K562 (cell line): ENCODE results near the gene ERVK3-1. TPM values are rescaled to one million over a fixed set of nuclear protein-coding genes. Genes with fewer than 3 reads are reported as not detected.

Experiments used
- BRCA1 ChIP-seq, 2 experiments: fragments of 450-650 bp in 1 of 2; sonication (generic) in 1 of 2; formaldehyde crosslinking in 1 of 2; IDR thresholded peaks; 2 replicates each; pipeline versions ENCODE4 v1.5.0 to v1.6.1; 2017 to 2020; ENCODE audit warnings: mild to moderate bottlenecking in 1 of 2, missing genetic modification reagents in 1 of 2
- BRF1 ChIP-seq: IDR thresholded peaks from 3 replicates; pipeline ENCODE4 v1.6.1; 2011; ENCODE audit warnings: borderline replicate concordance, mild to moderate bottlenecking; ENCODE audit not compliant: insufficient read length; ENCODE audit errors: extremely low read depth
- DMBX1 ChIP-seq: fragments of 250-450 bp; sonication (Bioruptor Pico); IDR thresholded peaks from 2 replicates; pipeline ENCODE4 v1.8.0; 2022; ENCODE audit warnings: inconsistent platforms, mild to moderate bottlenecking, moderate library complexity, borderline replicate concordance
- ETS2 ChIP-seq: IDR thresholded peaks from 2 replicates; pipeline ENCODE4 v1.6.1; 2016; ENCODE audit warnings: borderline replicate concordance, missing genetic modification characterization, mild to moderate bottlenecking, moderate library complexity, missing compliant biosample characterization; ENCODE audit not compliant: poor library complexity, severe bottlenecking
- HIVEP1 ChIP-seq: fragments of 250-450 bp; sonication (Bioruptor Pico); IDR thresholded peaks from 2 replicates; pipeline ENCODE4 v1.4.0; 2020; ENCODE audit warnings: mild to moderate bottlenecking
- HMG20A ChIP-seq: fragments of 450-650 bp; formaldehyde crosslinking; conservative IDR thresholded peaks from 2 replicates; pipeline ENCODE4 v1.4.0; 2020; ENCODE audit warnings: mild to moderate bottlenecking, mixed read lengths
- ILK ChIP-seq: fragments of 450-650 bp; IDR thresholded peaks from 2 replicates; pipeline ENCODE4 v1.6.1; 2016; ENCODE audit warnings: missing genetic modification characterization, low read depth, mild to moderate bottlenecking, missing compliant biosample characterization, moderate library complexity, borderline replicate concordance
- KAT2B ChIP-seq: IDR thresholded peaks from one replicate; pipeline ENCODE4 v1.6.1; 2012; ENCODE audit warnings: low read depth, mild to moderate bottlenecking, control low read depth, inconsistent platforms, low read length, moderate library complexity
- KDM2B ChIP-seq: fragments of 250-450 bp; sonication (Bioruptor Pico); IDR thresholded peaks from 2 replicates; pipeline ENCODE4 v1.8.0; 2021; ENCODE audit warnings: mild to moderate bottlenecking, moderate library complexity
- MYC ChIP-seq, 2 experiments: fragments of 250-450 bp in 1 of 2; sonication (Bioruptor Pico) in 1 of 2; IDR thresholded peaks; 2 replicates each; pipeline versions ENCODE4 v1.5.1 to v1.6.1; 2012 to 2021; ENCODE audit warnings: low read depth in 2 of 2, borderline replicate concordance in 1 of 2, improper control_type of control experiment in 1 of 2, low read length in 1 of 2, mild to moderate bottlenecking in 1 of 2, moderate library complexity in 1 of 2
- NCOR1 ChIP-seq: fragments of 450-650 bp; IDR thresholded peaks from 2 replicates; pipeline ENCODE4 v1.6.1; 2016; ENCODE audit warnings: mild to moderate bottlenecking, moderate library complexity
- RBM34 ChIP-seq: fragments of 200-400 bp; formaldehyde crosslinking; IDR thresholded peaks from 2 replicates; pipeline ENCODE4 v1.6.1; 2018; ENCODE audit warnings: low read length, borderline replicate concordance; ENCODE audit not compliant: insufficient read depth
- SUPT5H ChIP-seq: fragments of 450-650 bp; IDR thresholded peaks from 2 replicates; pipeline ENCODE4 v1.6.1; 2016
- TAL1 ChIP-seq: fragments of 450-650 bp; IDR thresholded peaks from 2 replicates; pipeline ENCODE4 v1.6.1; 2016; ENCODE audit warnings: mild to moderate bottlenecking
- TCFL5 ChIP-seq: fragments of 250-450 bp; sonication (Bioruptor Pico); conservative IDR thresholded peaks from 2 replicates; pipeline ENCODE4 v1.6.1; 2021; ENCODE audit warnings: mild to moderate bottlenecking, moderate library complexity, matching md5 sums
- polyA plus RNA-seq, 8 experiments: library from polyadenylated mRNA; depleted of rRNA in 4 of 8; stranded (reverse) in 5 of 8; unstranded in 3 of 8; fragments of >200 nt; fragmentation: Nextera tagmentation in 2 of 8; fragmentation: Illumina TruSeq in 1 of 8; extraction: Ambion mirVana in 2 of 8; extraction: Trizol in 1 of 8; gene quantifications; 2 replicates each; pipeline versions ENCODE4 v1.2.1 to v1.2.3, GENCODE V29; 2011 to 2014; ENCODE audit warnings: inconsistent platforms in 1 of 8, missing spikeins in 1 of 8
- total RNA-seq, 7 experiments: library from RNA; depleted of rRNA in 6 of 7; stranded (reverse); fragments of >200 nt in 6 of 7; fragmentation: Illumina TruSeq in 2 of 7; extraction: Trizol in 2 of 7; gene quantifications; 2 replicates each; pipeline versions ENCODE4 v1.2.1 to v1.2.3, GENCODE V29; 2011 to 2021; ENCODE audit warnings: low replicate concordance in 1 of 7
- TF ChIP-seq, protein P1 (sequence below): sonication (generic); formaldehyde crosslinking; IDR thresholded peaks from 2 replicates; pipeline ENCODE4 v1.9.0; 2022; ENCODE audit warnings: mild to moderate bottlenecking, missing genetic modification reagents
- TF ChIP-seq, protein P2 (sequence below): fragments of 450-650 bp; IDR thresholded peaks from 2 replicates; pipeline ENCODE4 v1.6.1; 2016; ENCODE audit warnings: low read depth
- TF ChIP-seq, protein P3 (sequence below): fragments of 450-650 bp; IDR thresholded peaks from 2 replicates; pipeline ENCODE4 v1.6.1; 2016; ENCODE audit warnings: missing biosample characterization, missing genetic modification characterization

ERVK3-1 gene
- total and polyA plus RNA-seq, 9 of the 15 experiments (the other 6 are each of a cell fraction or from before 2014, with no cell fraction given): 87.6 to 299 (median 119) TPM

DNA sequence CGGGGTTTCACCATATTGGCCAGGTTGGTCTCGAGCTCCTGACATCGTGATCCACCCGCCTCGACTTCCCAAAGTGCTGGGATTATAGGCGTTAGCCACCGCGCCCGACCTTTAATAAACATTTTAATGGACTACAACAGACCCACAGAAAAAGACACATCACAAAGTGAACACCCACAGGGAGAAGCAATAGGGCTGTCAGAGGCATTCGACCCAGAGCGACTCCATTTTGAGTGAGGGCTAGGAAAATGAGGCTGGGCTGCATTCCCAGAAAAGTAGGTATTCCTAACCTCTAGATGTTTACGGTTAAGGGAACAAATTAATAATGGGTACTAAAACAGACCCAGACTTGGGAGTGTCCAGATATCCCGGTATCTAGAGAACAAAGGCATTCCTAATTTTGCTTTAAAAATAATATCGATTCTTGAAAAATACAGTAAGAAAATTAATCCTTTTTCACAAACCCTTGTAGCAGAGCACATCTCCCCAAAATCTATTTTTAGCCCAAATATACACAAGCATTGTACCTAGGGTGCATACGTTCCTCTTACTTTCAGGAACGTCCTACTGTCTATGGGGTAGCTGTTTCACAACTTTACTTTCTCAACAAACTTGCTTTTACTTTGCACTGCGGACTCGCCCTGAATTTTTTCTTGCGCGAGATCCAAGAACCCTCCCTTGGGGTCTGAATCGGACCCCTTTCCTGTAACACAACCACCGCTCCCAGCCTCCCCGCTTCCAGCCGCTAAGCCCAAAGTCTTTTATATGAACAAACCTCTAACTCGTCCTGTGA, 27.2 kb upstream of the ERVK3-1 start (continued):
- TF ChIP-seq TAL1 (no peak), MYC (IDR thresholded peaks at IDR 0.05; ENCODE audit: low read depth, low read length) (no peak), MYC (CRISPR knock-in tag; IDR thresholded peaks at IDR 0.05; ENCODE audit: borderline replicate concordance, low read depth) (no peak), ILK (tag) (no peak), ETS2 (no peak), SUPT5H (no peak; the same call in 1 of the 2 replicates), HMG20A (CRISPR knock-in tag) (no peak), BRF1 (no peak), TCFL5 (CRISPR knock-in tag) (no peak), HIVEP1 (CRISPR knock-in tag) (no peak), DMBX1 (peak; percentile 87), KAT2B (no peak), BRCA1 (IDR thresholded peaks at IDR 0.05) (no peak), BRCA1 (CRISPR knock-in tag; IDR thresholded peaks at IDR 0.05) (0 out of 2 replicates have a peak, but pooled peaks have one; percentile 42), KDM2B (CRISPR knock-in tag) (no peak), NCOR1 (no peak), RBM34 (no peak)
- TF ChIP-seq, protein P1, sequence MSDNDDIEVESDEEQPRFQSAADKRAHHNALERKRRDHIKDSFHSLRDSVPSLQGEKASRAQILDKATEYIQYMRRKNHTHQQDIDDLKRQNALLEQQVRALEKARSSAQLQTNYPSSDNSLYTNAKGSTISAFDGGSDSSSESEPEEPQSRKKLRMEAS (CRISPR knock-in tag): no peak
- TF ChIP-seq, protein P2, sequence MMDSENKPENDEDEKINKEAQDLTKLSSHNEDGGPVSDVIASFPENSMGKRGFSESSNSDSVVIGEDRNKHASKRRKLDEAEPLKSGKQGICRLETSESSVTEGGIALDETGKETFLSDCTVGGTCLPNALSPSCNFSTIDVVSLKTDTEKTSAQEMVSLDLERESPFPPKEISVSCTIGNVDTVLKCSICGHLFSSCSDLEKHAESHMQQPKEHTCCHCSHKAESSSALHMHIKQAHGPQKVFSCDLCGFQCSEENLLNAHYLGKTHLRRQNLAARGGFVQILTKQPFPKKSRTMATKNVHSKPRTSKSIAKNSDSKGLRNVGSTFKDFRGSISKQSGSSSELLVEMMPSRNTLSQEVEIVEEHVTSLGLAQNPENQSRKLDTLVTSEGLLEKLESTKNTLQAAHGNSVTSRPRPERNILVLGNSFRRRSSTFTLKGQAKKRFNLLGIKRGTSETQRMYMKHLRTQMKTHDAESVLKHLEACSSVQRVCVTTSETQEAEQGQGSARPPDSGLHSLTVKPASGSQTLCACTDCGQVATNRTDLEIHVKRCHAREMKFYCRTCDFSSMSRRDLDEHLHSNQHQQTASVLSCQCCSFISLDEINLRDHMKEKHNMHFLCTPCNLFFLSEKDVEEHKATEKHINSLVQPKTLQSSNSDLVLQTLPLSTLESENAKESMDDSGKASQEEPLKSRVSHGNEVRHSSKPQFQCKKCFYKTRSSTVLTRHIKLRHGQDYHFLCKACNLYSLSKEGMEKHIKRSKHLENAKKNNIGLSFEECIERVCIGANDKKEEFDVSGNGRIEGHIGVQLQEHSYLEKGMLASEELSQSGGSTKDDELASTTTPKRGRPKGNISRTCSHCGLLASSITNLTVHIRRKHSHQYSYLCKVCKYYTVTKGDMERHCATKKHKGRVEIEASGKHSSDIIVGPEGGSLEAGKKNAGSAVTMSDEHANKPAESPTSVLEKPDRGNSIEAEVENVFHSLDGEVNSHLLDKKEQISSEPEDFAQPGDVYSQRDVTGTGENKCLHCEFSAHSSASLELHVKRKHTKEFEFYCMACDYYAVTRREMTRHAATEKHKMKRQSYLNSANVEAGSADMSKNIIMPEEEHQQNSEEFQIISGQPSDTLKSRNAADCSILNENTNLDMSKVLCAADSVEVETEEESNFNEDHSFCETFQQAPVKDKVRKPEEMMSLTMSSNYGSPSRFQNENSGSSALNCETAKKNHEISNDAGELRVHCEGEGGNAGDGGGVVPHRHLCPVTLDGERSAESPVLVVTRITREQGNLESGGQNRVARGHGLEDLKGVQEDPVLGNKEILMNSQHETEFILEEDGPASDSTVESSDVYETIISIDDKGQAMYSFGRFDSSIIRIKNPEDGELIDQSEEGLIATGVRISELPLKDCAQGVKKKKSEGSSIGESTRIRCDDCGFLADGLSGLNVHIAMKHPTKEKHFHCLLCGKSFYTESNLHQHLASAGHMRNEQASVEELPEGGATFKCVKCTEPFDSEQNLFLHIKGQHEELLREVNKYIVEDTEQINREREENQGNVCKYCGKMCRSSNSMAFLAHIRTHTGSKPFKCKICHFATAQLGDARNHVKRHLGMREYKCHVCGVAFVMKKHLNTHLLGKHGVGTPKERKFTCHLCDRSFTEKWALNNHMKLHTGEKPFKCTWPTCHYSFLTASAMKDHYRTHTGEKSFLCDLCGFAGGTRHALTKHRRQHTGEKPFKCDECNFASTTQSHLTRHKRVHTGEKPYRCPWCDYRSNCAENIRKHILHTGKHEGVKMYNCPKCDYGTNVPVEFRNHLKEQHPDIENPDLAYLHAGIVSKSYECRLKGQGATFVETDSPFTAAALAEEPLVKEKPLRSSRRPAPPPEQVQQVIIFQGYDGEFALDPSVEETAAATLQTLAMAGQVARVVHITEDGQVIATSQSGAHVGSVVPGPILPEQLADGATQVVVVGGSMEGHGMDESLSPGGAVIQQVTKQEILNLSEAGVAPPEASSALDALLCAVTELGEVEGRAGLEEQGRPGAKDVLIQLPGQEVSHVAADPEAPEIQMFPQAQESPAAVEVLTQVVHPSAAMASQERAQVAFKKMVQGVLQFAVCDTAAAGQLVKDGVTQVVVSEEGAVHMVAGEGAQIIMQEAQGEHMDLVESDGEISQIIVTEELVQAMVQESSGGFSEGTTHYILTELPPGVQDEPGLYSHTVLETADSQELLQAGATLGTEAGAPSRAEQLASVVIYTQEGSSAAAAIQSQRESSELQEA: no peak
- TF ChIP-seq, protein P3, sequence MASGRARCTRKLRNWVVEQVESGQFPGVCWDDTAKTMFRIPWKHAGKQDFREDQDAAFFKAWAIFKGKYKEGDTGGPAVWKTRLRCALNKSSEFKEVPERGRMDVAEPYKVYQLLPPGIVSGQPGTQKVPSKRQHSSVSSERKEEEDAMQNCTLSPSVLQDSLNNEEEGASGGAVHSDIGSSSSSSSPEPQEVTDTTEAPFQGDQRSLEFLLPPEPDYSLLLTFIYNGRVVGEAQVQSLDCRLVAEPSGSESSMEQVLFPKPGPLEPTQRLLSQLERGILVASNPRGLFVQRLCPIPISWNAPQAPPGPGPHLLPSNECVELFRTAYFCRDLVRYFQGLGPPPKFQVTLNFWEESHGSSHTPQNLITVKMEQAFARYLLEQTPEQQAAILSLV (tag): peak; percentile 66; the same call in 1 of the 2 replicates
